SKM-1 (cell line): ENCODE data around the gene COX6B2.

Source experiments
- DNase-seq: peaks from one replicate; lab custom pipeline; 2025; ENCODE audit not compliant: unreplicated experiment; lab: John Stamatoyannopoulos, UW

The COX6B2 gene

DNA sequence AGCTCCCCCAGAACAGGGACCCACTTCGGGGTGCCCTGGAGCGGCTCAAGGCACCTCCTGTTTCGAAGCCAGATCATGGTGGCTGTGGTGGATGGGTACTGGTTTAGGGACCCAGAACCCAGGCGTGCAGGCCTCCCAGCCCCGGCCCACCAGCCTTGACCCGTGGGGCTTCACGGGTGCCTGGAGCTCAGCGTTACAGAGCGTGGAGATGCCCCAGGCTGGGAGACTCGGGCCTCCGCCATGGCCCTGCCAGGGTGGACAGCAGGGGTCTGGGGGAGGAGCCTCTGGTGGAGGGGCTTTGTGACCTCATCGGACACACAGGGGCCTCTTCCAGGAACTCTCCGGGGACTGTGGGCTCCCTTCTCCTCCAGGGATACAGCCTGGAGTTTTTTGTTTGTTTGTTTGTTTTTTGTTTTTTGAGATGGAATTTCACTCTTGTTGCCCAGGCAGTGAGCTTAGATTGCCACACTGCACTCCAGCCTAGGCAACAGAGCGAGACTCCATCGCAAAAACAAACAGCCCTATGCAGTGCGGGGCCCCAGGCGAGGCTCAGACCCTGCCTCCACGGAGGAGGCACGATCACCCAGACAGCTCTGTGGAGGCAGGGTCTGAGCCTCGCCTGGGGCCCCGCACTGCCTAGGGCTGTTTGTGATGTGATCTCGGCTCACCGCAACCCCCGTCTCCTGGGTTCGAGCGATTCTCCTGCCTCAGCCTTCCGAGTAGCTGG is 8.6 kb upstream of the COX6B2 start, which contains the start of gene GARIN5B:
Gene GARIN5B (minus strand): TSS at position 271 of the 727 bp plus-strand sequence. CDS start 194 bp downstream, at position 77.
- no peak for DNase-seq

DNA sequence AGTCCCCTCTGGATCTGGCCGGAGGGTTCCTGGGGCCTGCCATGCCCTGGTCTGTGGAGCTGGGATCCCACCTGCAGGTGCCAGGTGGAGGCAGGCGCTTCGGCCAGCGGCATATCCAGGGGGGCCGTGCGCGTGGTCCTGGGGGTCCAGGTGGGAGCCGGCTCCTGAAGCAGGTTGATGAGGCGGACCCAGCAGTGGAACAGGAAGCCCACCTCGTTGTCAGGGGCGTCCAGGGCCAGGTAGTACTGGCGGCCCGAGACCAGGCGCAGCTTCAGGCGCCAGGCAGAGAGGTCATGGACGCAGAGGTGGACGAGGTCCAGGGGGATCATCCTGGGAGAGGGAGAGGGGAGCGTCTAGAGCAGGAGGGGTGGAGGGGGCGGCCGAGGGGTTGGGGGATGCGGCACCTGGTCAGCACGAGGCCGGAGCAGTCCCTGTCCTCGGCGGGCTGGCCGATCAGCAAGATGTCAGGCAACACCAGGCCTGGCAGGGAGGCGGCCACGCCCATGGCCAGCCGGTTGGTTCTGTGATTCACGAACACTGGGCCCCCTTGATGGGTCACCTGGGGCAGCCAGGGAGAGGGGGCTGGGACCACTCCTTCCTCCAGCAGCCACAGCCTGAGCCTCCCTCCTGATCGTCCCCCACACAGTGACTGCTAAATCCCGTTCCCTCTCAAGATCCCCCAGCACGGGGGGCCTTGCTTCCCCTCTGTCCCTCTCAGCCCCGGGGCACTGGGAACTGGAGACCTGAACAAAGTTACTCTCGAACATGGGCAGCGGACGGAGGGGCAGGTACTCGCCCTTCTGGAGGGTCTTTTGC is 7.9 kb upstream of the COX6B2 start:
- DNase-seq = no peak

DNA sequence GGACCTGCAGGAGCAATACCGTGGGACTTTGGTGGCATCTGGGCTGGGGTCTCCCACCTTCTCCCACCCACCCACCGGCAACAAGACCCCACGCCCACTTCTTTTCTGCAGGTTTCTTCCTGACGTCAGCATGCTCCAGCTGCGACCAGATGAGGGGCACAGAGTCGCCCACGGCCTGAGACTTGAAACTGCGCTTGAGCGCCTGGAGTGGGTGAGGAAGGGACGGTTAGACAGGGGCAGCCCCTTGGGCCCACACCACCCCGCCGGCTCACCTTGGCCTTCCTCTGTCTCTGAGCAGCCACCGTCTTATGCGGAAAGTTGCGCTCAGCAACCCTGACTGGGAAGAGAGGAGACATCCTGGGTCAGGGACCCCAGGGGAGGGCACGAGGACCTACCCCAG is 6.4 kb upstream of the COX6B2 start:
- DNase-seq = no peak

DNA sequence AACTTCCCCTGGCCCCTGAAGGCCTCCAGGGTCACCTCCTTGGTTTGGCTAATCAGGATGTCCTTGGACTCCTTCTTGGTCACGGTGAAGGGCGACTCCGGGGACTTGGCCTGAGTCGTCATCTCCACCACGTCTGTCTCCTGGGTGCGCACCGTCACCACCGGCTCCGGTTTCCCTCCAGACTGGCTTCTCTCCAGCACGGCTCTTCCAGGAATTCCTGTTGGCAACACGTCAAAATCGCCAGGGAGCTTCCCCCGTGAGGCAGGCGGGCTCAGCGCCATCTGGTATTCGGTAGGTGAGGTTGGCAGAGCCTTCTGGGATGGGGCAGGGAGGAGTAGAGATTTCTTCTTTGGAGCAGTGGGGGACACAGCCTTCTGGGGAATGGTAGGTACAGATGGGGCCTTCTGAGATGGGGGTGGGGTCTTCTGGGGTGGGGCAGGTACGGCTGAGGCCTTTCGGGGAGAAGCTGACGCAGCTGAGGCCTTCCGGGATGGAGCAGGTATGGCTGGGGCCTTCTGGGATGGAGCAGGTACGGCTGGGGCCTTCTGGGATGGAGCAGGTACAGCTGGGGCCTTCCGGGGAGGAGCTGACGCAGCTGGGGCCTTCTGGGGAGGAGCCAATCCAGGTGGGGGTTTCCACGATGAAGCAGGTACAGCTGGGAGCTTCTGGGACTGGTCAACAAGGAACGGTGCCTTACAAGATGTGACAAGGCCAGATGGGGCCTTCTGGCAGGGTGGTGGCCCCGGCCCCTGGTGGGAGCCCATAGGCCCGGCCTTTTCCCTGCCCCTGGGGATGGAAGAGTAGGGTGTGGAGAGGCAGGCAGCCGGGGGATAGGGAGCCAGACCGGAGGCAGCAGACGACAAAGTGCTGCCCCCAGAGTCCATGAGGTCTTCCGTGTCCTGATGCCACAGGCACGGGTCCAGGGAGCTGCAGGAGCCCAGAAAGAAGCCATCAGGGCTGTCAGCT is 4.7 kb upstream of the COX6B2 start:
- no peak for DNase-seq

DNA sequence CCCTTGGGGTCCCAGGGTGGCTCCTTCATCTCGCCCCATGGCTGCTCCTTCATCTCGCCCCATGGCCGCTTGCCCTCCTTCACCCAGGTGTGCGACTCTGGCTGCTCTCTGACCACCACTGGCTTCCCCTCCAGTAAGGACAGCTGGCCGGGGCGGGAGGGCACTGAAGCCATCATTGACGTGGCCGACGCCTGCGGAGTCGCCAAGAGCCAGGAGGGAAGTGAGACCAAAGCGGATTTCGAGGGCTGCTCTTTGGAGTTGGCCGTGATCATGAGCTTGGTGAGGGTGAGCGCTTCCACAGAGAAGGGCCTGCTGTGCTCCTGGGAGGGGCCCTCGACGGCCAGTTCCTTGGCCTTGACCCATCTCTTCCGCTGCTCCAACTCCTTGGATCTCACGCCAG is 4.0 kb upstream of the COX6B2 start:
- DNase-seq = no peak

DNA sequence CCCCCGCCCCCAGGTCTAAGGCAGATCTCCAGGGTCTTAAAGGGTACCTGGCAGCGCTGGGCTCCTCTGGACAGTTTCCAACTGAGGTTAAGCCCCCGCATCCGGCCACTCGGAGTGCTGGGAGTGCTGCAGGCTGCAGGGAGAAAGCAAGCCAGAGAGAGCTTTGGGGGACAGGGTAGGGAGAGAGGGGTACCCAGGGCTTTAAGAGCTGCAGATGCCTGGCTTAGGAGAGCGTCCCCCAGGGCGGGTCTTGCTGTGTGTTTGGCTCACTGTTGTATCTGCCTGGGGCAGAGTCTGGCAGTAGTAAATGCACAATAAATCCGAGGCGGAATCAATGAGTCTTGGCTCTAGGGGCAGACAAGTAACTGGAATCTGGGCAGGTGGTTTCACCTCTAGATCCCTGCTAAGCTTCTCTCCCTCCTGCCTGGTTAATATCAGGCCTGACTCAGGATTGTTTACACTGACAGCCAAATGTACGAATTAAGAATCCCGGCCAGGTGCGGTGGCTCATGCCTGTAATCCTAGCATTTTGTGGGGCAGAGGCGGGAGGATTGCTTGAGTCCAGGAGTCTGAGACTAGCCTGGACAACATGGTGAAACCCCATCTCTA is 798 bp upstream of the COX6B2 start:
- DNase-seq = no peak

DNA sequence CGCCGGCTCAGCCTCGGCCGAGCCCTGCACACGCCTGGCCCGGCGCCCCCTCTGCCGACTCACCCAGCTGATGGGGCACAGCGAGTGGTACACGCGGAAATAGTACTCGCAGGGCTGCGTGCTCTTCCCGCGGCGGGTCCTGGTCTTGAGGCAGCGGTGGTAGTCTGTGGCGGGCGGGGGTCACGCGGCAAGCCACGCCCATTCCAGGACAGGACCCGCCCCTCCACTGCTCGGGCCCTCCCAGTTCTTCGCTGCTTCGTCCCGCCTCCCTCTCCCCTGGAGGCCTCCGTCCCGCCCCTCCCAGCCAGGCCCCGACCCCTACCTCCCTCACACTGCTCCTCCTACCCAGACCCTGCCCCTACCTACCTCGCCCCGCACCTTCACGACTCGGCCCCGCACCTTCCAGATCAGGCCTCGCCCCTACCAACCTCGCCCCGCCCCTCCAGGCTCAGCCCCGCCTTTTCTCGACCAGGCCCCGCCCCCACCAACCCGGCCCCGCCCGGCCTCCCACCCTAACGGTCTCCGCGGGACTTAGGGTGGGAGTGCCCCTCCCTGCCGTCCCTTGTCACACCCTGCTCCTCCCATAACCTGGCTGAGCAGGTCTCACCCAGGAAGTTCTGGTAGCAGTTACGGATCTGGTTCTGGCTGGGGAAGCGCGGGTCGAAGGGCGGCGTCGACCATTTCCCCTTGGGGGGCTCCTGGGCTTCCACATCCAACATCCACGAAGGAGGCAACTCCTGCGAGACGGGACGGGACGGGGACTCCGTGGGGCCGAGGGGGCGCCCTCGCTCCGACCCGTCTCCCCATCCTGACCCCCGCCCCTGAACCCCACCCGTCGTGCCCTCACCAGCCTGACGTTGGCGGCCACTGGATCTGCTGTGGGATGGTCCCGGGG is 469 bp downstream of the COX6B2 start:
- DNase-seq = no peak

DNA sequence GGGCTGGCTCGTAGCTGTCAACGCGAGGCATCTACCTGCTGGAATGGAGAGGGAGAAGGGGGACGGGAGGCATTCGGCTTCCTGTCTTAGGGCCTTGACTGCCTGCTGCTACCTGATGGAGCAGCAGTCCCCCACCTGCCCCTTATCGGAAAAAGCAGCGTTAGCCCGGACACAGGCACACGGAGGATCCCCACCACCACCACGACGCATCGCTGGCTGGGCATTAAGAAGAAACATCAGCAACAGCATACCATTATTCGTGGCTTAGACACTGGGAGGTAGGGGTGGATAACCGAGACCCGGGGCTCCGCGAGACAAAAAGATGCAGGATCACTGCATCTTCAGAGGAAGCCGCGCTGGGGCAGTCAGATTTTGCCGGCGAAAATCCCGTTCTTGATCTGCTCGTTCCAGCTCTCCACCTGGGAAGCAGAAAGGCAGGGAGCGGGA is 1.1 kb downstream of the COX6B2 start:
- DNase-seq = no peak

DNA sequence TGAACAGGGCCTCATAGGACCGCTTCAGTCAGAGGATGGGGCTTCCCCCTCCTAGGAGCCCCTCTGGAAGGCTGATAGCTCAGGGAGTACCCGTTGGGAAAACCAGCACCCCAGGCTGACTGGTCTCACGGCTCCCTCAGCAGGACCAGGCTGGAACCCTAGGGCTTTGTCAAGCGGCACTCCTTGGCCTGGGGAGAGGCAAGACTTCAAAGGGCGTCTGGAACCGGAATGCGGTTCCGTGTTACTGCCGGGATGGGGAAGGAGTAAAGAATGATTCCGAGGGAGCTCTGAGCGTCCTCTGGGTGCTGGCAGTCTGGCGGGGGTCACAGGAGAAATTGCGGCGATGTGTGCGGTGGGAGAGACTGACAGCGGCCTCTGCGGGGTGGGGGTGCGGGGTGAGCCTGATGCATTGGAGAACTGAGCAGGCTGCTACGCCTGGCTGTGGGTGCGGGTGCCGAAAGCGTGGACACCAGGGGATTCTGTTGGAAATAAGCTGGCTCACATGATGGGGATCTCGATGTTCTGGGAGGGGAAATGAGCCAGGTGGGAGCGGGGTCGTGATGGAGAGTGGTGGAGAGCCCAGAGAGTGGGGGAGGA is 1.9 kb downstream of the COX6B2 start:
- DNase-seq = no peak

DNA sequence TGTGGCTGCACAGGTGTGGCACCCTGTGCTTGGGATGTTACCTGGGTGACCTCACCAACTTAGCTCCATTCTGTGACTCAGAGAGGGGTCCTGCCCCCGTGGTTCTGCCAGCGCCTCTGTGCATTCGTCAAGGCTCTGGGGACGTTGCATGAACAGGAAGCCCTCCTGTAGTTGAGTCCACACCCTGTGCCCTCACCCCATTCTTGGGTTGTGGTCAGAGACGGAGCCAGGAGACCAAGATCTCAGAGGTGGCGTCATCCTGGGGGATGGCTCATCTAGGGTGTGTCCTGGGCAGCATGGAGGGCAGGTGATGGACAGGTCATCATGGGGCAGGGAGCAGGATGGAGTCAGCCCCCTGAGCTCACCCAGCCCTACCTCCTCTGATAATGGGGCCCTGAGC is 2.5 kb downstream of the COX6B2 start:
- DNase-seq = no peak

DNA sequence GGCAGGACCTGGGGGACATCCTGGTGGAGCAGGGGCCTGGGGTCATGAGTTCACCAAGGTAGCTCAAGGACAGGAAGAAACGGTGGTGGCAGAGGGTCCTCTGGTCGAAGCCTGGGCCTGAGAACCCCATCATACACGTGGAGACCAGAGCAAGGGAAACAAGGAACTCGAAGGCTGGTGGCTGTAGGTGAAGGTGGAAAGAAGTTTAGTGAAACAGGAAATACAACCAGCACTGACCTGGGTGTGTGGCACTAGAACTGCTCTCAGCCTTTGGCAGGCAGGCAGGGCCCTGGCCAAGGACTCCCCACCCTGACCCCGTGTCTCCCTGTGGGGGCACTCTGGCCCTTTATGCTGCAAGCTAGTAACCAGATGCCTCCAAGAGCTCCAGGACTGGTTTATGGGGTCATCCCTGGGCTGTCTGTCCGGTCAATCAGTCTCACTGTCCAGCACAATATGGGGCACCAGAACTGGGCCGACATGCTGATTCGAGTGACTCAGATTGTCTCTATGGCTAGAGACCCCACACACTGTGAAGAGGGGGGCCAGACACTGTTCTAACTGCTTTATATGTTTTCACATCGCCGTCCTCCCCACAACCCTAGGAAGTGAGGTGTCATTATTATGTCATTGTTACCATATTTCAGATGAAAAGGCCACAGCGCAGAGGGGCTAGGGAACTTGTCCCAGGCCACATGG is 3.8 kb downstream of the COX6B2 start:
- DNase-seq = no peak

DNA sequence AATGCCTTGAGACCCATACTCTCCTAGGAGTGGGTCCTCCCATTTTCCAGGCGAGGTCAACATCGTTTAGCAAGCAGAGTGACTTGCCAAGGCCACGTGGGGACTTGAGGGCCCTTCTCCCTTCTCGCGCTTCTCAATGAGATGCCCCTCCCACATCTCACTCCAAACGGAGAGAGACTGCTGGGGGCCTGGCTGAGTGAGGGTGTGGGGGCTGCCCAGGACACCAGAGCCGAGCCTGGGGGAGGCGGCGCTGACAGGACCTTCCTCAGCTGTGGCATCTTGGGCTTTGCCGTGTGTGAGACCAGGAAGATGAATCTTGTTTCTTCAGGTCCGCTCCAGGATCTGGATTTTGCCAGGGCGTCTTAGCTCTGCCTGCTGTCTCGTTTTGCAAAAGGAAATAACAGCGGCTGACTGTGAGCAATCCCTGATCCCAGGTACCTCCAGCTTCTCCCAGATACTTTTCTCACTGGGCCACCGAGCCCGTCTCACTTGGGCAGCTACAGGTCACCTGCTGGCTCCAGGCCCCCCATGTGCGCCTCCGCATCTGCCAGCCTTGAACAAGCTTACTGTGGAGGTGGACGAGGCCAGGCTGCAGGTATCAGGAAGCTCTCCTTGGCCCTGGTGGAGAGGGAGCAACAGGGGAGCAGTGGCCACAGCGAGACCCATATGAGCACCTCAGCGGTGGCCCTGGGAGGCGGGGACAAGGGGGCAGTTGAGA is 6.0 kb downstream of the COX6B2 start:
- DNase-seq = no peak

DNA sequence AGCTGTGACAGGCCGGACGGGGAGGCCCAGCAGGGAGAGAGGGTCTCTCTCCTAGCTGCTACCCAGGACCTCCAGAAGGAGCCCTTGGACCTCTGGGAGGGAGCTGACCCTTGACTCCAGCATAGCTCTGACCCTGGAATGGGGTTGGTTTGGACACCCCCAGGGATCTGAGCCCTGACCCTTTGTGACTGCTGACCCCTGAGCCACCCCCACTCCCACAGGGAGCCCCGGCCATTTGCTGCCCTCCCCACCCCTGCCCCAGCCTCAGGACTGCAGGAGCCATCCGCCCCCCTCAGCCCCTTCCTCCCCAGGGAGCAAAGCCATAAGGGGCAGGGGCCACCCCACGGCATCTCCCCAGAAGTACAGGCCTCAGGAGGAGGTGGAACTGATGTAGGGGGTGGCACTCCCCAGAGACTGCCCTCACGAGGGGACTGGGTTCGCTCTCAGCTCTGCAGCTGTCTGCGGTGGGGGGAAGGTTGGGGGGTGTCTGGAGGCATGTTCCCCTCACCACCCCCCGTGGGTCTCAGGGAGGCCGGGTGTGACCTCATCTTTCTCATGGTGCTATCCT is 7.0 kb downstream of the COX6B2 start:
- DNase-seq = no peak

DNA sequence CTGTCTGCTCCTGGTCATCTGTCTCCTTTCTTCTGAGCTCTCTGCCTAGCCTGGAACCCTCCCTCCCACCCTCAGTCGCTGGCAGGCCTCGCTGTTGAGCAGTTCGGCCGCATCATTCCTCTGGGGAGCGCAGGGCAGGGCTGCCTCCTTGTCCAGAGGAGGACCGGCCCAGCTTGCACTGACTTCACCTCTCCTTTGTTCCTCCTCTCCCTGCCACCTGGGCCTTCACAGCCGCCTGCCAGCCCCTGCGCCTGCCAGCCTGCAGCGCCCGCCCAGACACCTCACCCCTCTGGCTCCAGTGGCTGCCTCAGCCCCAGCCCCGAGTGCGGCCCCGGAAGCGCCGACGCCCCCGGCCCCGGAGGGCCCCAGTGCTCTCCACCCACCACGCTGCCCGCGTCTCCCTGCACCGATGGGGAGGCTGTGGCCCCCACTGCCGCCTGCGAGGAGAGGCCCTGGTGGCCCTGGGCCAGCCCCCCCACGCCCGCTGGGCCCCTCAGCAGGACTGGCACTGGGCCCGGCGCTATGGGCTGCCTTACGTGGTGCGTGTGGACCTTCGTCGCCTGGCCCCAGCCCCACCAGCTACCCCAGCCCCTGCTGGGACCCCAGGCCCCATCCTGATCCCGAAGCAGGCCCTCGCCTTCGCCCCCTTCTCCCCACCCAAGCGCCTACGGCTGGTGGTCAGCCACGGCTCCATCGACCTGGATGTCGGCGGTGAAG is 7.6 kb downstream of the COX6B2 start:
- DNase-seq = no peak

DNA sequence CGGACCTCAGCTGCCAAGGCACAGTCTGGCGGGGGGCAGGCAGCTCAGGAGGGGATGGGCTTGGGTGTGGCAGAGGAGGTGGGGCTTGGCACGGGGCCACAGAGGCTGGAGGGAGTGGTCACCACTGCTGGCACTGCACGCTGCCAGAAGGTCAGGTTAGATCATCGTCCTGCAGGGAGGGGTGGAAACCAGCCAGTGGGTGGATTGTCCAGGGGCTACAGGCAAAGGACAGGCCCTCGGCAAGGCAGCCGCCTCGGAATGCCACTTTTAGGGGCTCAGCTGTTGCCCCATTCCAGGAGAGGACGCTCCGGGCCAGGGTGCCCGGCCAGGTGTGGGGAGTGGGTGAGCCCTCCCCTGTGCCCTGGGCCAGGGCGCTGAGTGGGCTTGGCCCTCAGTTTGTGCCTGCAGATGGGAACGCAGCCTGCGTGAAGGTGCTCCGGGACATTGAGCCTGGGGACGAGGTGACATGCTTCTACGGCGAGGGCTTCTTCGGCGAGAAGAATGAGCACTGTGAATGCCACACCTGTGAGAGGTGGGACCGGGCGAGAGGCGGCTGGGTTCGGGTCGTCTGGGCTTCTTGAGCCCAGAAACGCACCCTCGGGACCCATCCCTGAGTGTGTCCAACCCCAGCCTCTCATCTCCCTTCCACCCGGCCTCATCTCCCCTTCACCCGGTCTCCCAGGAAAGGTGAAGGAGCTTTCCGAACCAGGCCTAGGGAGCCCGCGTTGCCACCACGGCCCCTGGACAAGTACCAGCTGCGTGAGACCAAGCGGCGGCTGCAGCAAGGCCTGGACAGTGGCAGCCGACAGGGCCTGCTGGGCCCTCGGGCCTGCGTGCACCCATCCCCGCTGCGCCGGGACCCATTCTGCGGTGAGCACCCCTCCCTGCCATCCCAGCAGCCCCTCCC is 8.4 kb downstream of the COX6B2 start:
- no peak for DNase-seq
